K562 (cell line): ENCODE results near the gene ARID5B. TPM values are rescaled to one million over a fixed set of nuclear protein-coding genes. Genes with fewer than 3 reads are reported as not detected.

ENCODE experiments used
- ATAC-seq: fragments of 200-7000 bp; cut with Tn5 transposase; 3 replicates; pipeline ENCODE4 v1.9.1; 2020; ENCODE audit warnings: moderate library complexity
- BruUV-seq: library from RNA; stranded (reverse); fragments of 400-500 nt; replicated peaks from 2 replicates; lab custom pipeline; 2021; lab: Mats Ljungman, UMichigan
- CTCF ChIA-PET: fragments of 300-600 bp; formaldehyde crosslinking; extraction: SDS; loops from one replicate; lab custom pipeline; 2021; ENCODE audit warnings: low intra/inter-chr PET ratio; lab: Yijun Ruan, JAX
- POLR2A ChIA-PET: fragments of 300-600, 350-650 bp; sonication (Branson Sonifier 250); formaldehyde crosslinking; extraction: SDS; loops from one replicate; lab custom pipeline; 2021; ENCODE audit warnings: antibody characterized with exemption, inconsistent platforms; lab: Yijun Ruan, JAX
- DNase-seq, 4 experiments: peaks; one replicate each; pipeline versions ENCODE4 v3.0.0 to v3.0.0-alpha.2; 2011 to 2018; ENCODE audit warnings: low spot score in 3 of 4, mixed read lengths in 3 of 4; ENCODE audit errors: extremely low read depth in 1 of 4
- FAIRE-seq: peaks from 2 replicates; lab custom pipeline; 2011; peaks lifted over from hg19 to GRCh38; lab: Jason Lieb, UNC
- H2AFZ ChIP-seq: 2 replicates; pipeline ENCODE4 v1.6.0; 2011; ENCODE audit warnings: low read depth, low read length, control low read depth, inconsistent platforms
- H3K27ac ChIP-seq: fragments of 200-600 bp; 3 replicates; pipeline ENCODE4 v1.8.0; 2011; ENCODE audit warnings: low read depth, mild to moderate bottlenecking, control low read depth, inconsistent platforms, low read length, moderate library complexity, mixed read lengths; ENCODE audit errors: extremely low read depth
- H3K27me3 ChIP-seq, 2 experiments: fragments of 300-600 bp in 1 of 2; 2 replicates in 1 of 2; 3 replicates in 1 of 2; pipeline versions ENCODE4 v1.6.0 to v1.8.0; 2011; ENCODE audit warnings: inconsistent platforms in 2 of 2, low read length in 2 of 2, mild to moderate bottlenecking in 1 of 2, mixed read lengths in 1 of 2, moderate library complexity in 1 of 2; ENCODE audit not compliant: control insufficient read depth in 2 of 2, insufficient read depth in 2 of 2
- H3K36me3 ChIP-seq: fragments of 300-600 bp; 3 replicates; pipeline ENCODE4 v1.8.0; 2011; ENCODE audit warnings: mild to moderate bottlenecking, low read length, inconsistent platforms; ENCODE audit not compliant: control insufficient read depth, insufficient read depth
- H3K4me1 ChIP-seq, 2 experiments: fragments of 200-600 bp in 1 of 2; replicated peaks in 1 of 2; 2 replicates in 1 of 2; 3 replicates in 1 of 2; pipeline versions ENCODE4 v1.5.1 to v1.8.0; 2011; ENCODE audit warnings: inconsistent platforms in 2 of 2, low read length in 2 of 2, mild to moderate bottlenecking in 1 of 2, mixed read lengths in 1 of 2, moderate library complexity in 1 of 2; ENCODE audit not compliant: control insufficient read depth in 2 of 2, insufficient read depth in 2 of 2
- H3K4me2 ChIP-seq: 2 replicates; pipeline ENCODE4 v1.6.1; 2011; ENCODE audit warnings: low read length, control low read depth, inconsistent platforms, mixed read lengths; ENCODE audit not compliant: insufficient read depth
- H3K4me3 ChIP-seq: fragments of 200-600 bp; sonication (generic), shearing (Covaris generic); 2 replicates; pipeline ENCODE4 v1.5.1; 2016; ENCODE audit warnings: control low read depth, inconsistent platforms
- H3K79me2 ChIP-seq: fragments of 200-600 bp; 3 replicates; pipeline ENCODE4 v1.8.0; 2011; ENCODE audit warnings: low read length, inconsistent platforms; ENCODE audit not compliant: control insufficient read depth, insufficient read depth
- H3K9ac ChIP-seq, 2 experiments: 2 replicates each; pipeline versions ENCODE4 v1.6.0 to v1.6.1; 2011; ENCODE audit warnings: low read depth in 2 of 2, low read length in 2 of 2, control low read depth in 1 of 2, inconsistent platforms in 1 of 2, mild to moderate bottlenecking in 1 of 2, mixed read lengths in 1 of 2; ENCODE audit not compliant: insufficient read depth in 1 of 2
- H3K9me1 ChIP-seq: one replicate; pipeline ENCODE4 v1.6.0; 2011; ENCODE audit warnings: inconsistent platforms, mild to moderate bottlenecking, low read length, moderate library complexity; ENCODE audit not compliant: control insufficient read depth, insufficient read depth
- H3K9me3 ChIP-seq: replicated peaks from 2 replicates; pipeline ENCODE4 v1.5.1; 2011; ENCODE audit warnings: low read depth, low read length, inconsistent platforms; ENCODE audit not compliant: control insufficient read depth, insufficient read depth
- H4K20me1 ChIP-seq: replicated peaks from 2 replicates; pipeline ENCODE4 v1.6.1; 2011; ENCODE audit warnings: low read length, inconsistent platforms, mixed read lengths; ENCODE audit not compliant: control insufficient read depth, insufficient read depth
- DNMT1 ChIP-seq: fragments of 450-650 bp; IDR thresholded peaks from 2 replicates; pipeline ENCODE4 v1.6.1; 2016; ENCODE audit warnings: antibody characterized with exemption, mild to moderate bottlenecking
- EZH2 ChIP-seq: IDR thresholded peaks from 2 replicates; pipeline ENCODE4 v1.6.1; 2012; ENCODE audit warnings: low read depth, mild to moderate bottlenecking, inconsistent platforms, low read length, borderline replicate concordance
- KAT2B ChIP-seq: IDR thresholded peaks from one replicate; pipeline ENCODE4 v1.6.1; 2012; ENCODE audit warnings: low read depth, mild to moderate bottlenecking, control low read depth, inconsistent platforms, low read length, moderate library complexity
- NEUROD1 ChIP-seq: fragments of 150-350 bp; IDR thresholded peaks from 2 replicates; pipeline ENCODE4 v1.6.1; 2014; ENCODE audit warnings: borderline replicate concordance, low read length, low read depth; ENCODE audit not compliant: partially characterized antibody
- RNF2 ChIP-seq: sonication (generic); IDR thresholded peaks from 2 replicates; pipeline ENCODE4 v1.6.1; 2016
- TRIM25 ChIP-seq: fragments of 450-650 bp; IDR thresholded peaks from 2 replicates; pipeline ENCODE4 v1.7.0; 2016; ENCODE audit warnings: borderline replicate concordance
- USF2 ChIP-seq: sonication (generic); formaldehyde crosslinking; IDR thresholded peaks from 2 replicates; pipeline ENCODE4 v1.5.0; 2020; ENCODE audit warnings: missing genetic modification reagents
- ZNF12 ChIP-seq: sonication (generic); formaldehyde crosslinking; IDR thresholded peaks from 2 replicates; pipeline ENCODE4 v1.4.0; 2020; ENCODE audit warnings: mild to moderate bottlenecking, missing genetic modification reagents
- ZNF140 ChIP-seq: fragments of 250-450 bp; sonication (Bioruptor Pico); IDR thresholded peaks from 2 replicates; pipeline ENCODE4 v1.8.0; 2021; ENCODE audit warnings: moderate library complexity, mild to moderate bottlenecking, inconsistent platforms
- ZNF274 ChIP-seq: IDR thresholded peaks from 2 replicates; pipeline ENCODE4 v1.6.1; 2011; ENCODE audit warnings: low read depth, mild to moderate bottlenecking, low read length, moderate library complexity, borderline replicate concordance
- ZNF644 ChIP-seq: fragments of 200-800 bp; sonication (Bioruptor generic); IDR thresholded peaks from 2 replicates; pipeline ENCODE4 v1.6.1; 2016; ENCODE audit warnings: low read depth, missing genetic modification characterization, missing compliant biosample characterization
- WGBS: fragments of 100-300 bp; shearing (Covaris generic); methylation state at CpG from one replicate; pipeline ENCODE4 v1.1.6; 2016; ENCODE audit warnings: low coverage, mixed read lengths; ENCODE audit not compliant: insufficient coverage; ENCODE audit errors: missing lambda C conversion rate; 5-methylcytosine and 5-hydroxymethylcytosine counted together
- in situ Hi-C: fragments of 300-500 bp; cut with MboI; formaldehyde crosslinking; loops from 4 replicates; pipeline ENCODE4 v1.15.0; 2018; ENCODE audit warnings: inconsistent platforms, mixed read lengths
- intact Hi-C: fragments of 100-400 bp; cut with micrococcal nuclease; formaldehyde crosslinking; loops from 2 replicates; pipeline ENCODE4 v1.14.2; 2022
- polyA plus RNA-seq, 8 experiments: library from polyadenylated mRNA; depleted of rRNA in 4 of 8; stranded (reverse) in 5 of 8; unstranded in 3 of 8; fragments of >200 nt; fragmentation: Nextera tagmentation in 2 of 8; fragmentation: Illumina TruSeq in 1 of 8; extraction: Ambion mirVana in 2 of 8; extraction: Trizol in 1 of 8; gene quantifications; 2 replicates each; pipeline versions ENCODE4 v1.2.1 to v1.2.3, GENCODE V29; 2011 to 2014; ENCODE audit warnings: inconsistent platforms in 1 of 8, missing spikeins in 1 of 8
- total RNA-seq, 7 experiments: library from RNA; depleted of rRNA in 6 of 7; stranded (reverse); fragments of >200 nt in 6 of 7; fragmentation: Illumina TruSeq in 2 of 7; extraction: Trizol in 2 of 7; gene quantifications; 2 replicates each; pipeline versions ENCODE4 v1.2.1 to v1.2.3, GENCODE V29; 2011 to 2021; ENCODE audit warnings: low replicate concordance in 1 of 7
- TF ChIP-seq, protein P1 (sequence below): fragments of 250-450 bp; sonication (Bioruptor Pico); IDR thresholded peaks from 2 replicates; pipeline ENCODE4 v1.5.0; 2020; ENCODE audit warnings: mild to moderate bottlenecking

The ARID5B gene
- total and polyA plus RNA-seq, 9 of the 15 experiments (the other 6 are each of a cell fraction or from before 2014, with no cell fraction given) = 0.48 to 1.6 (median 0.80) TPM

GRCh38 chr10:62048470-62048869 is 147.0 kb downstream of the ARID5B start:
- WGBS = 13% methylated on average over 5 of the region's 5 CpGs
- POLR2A ChIA-PET = interaction anchor here (0.6 to 1.2 kb wide), 2 partner anchors 9 to 126 kb away, joined by 3 to 4 read pairs; no protein-coding TSS in a partner anchor
- Histone ChIP-seq H3K4me1 (peaks cover 5 to 9% of the 10 kb centered on the region in 2 experiments; a peak in 3 of 5 replicates), H3K9me1 (no peaks in the 10 kb centered on the region)
- TF ChIP-seq EZH2 (no peak), DNMT1 (no peak), TRIM25 (no peak), ZNF140 (no peak), ZNF644 (no peak), USF2 (CRISPR knock-in tag) (no peak), ZNF12 (no peak), RNF2 (no peak), KAT2B (no peak), ZNF274 (no peak), NEUROD1 (no peak)
- TF ChIP-seq, protein P1, sequence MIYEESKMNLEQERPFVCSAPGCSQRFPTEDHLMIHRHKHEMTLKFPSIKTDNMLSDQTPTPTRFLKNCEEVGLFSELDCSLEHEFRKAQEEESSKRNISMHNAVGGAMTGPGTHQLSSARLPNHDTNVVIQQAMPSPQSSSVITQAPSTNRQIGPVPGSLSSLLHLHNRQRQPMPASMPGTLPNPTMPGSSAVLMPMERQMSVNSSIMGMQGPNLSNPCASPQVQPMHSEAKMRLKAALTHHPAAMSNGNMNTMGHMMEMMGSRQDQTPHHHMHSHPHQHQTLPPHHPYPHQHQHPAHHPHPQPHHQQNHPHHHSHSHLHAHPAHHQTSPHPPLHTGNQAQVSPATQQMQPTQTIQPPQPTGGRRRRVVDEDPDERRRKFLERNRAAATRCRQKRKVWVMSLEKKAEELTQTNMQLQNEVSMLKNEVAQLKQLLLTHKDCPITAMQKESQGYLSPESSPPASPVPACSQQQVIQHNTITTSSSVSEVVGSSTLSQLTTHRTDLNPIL (CRISPR knock-in tag) = no peak
- TF ChIP-seq, all 486 proteins: peak for 0
- Histone ChIP-seq H3K9me3 (no peaks in the 10 kb centered on the region), H3K36me3 (no peaks in the 10 kb centered on the region), H2AFZ (peak overlapping the region; percentile 36; the same call in 1 of the 2 replicates), H3K4me3 (no peak overlapping the region), H3K4me2 (no peak overlapping the region), H3K79me2 (no peaks in the 10 kb centered on the region), H3K27me3 (peaks cover 4 to 9% of the 10 kb centered on the region in 2 experiments; a peak in 3 of 5 replicates), H4K20me1 (no peaks in the 10 kb centered on the region), H3K9ac (0 out of 4 replicates have a peak overlapping the region, but pooled peaks of 1 of the 2 experiments have one; percentile 4), H3K27ac (no peak overlapping the region)
- intact Hi-C loops (no loop called here), in situ Hi-C loops (loop anchor here (10.0 kb wide), 1 partner anchor 196 kb away; no protein-coding TSS in a partner anchor)
- FAIRE-seq = no peak
- ATAC-seq = no peak
- BruUV-seq = no TSS peak
- DNase-seq = no peak
- CTCF ChIA-PET = no interaction called here
